HG03280 (cell line): ENCODE results near the gene ZNF592.

Experiments used
- ATAC-seq: cut with Tn5 transposase; IDR thresholded peaks from one replicate; pipeline ENCODE4 v1.9.1; 2021; ENCODE audit warnings: mild to moderate bottlenecking, moderate library complexity; ENCODE audit not compliant: unreplicated experiment

ZNF592 gene

GRCh38 chr15:84824260-84825007, 76.0 kb downstream of the ZNF592 start:
- ATAC-seq, result no peak

DNA sequence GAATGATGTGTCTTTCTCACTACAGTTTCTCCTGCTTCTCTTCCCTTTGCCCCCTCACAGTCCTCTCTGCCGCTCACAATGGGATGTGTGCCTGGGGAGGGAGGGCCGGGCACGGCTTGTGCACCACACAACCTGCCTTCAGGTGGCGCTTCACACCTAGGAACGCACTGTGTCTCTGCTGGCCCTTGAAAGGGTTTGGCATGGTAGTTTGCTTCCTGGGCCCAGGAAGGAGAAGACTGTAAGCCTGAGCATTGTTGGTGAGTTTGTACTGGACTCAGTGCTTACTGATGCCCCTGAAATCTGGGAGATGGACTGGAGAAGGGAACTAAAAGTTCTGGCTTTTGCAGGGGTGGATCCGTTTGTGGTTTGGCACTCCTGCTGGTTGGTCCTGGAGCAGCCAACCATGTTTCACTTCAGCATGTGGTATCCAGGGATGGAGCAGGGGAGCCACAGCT, 78.0 kb downstream of the ZNF592 start:
- ATAC-seq, result no peak

DNA sequence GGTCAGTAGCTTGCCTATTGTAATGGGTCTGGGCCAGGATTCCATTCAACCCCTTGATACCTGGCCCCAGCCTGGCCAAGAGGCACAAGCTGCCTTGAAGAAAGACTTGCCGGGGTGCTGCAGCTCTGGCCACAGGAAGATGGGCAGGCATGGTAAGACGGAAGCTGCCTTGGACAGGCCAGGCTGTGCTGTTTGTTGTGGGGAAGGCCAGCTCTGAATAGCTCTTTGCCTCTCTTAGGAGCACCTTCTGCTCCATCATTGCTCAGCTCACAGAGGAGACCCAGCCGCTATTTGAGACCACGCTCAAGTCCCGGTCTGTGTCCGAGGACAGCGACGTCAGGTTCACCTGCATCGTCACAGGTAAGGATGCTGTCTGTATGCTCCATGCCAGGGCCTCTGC, 78.9 kb downstream of the ZNF592 start:
- no peak for ATAC-seq

DNA sequence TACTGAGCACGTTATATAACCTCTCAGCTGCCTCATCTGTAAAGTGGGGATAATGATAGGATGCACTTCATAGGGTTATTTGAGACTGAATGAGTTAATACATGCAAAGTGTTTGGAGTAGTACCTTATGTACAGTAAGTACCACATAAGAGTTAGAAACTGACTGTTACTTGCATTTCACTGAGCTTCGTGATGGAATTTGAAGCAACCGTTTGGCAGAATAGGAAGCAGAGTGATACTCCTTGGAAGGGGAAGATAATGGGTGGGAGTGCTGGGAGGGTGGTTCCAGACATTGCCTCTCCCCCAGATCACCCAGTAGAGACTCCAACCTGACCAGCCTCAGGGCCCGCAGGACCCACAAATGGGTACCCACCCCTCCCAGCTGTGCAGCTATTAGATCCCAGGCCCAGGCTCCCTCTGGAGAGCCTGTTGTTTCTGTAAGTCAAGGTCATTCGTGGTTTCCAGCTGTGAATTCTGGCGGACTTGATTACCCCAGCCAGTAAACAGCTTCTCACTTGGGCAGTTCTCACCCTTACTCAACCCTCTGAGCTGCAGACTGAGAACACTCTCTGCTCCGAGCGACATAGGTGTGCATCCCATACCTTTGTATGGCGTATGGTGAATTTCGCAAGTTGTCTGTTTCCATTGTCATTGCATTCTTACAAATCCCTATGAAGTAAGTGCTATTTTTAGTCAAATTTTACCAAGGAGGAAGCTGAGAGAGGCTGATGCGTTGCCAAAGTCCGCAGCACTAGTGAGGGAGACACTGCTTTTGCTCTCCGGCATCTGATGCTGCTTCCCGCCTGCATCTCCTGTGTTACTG, 79.9 kb downstream of the ZNF592 start:
- ATAC-seq, result no peak

DNA sequence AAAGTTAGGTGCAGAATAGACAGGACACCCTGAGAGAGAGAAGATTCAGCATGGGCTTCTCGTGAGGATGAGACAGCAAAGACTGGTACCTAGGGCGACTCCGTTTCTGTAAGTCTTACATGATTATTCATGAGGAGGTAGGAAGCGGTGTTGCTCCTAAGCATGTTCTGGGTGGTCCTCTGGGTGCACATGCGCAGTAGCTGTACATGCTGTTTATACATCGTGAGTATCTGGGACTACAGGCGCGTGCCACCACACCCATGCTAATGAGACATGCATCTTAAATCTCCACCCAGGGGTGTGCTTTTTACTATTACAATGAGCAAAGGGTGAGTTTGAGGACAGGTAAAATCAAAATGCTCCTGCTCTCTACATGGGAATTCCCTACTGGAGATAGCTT, 81.0 kb downstream of the ZNF592 start:
- ATAC-seq, result no peak

- ATAC-seq, result no peak
Observed at GRCh38 chr15:84830036-84830435, 81.6 kb downstream of the ZNF592 start.

DNA sequence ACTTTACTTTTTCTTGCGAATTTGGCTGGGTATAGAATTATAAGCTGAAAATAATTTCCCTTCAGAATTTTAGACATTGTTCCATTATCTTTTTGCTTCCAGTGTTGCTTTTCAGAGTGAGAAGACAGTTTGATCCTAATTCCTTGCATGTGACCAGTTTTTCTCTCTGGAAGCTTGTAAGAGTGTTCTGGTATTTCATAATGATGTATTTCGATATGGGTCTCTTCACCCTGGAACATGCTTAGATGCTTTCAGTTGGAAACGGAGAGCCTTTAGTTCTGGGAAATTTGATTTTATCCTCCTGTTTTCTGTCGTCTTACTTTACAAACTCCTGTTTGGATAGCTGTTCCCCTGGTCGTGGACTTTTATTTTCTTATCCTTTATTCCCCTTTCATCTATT, 82.6 kb downstream of the ZNF592 start:
- ATAC-seq, result no peak

GRCh38 chr15:84831613-84832012, 83.2 kb downstream of the ZNF592 start:
- no peak for ATAC-seq

DNA sequence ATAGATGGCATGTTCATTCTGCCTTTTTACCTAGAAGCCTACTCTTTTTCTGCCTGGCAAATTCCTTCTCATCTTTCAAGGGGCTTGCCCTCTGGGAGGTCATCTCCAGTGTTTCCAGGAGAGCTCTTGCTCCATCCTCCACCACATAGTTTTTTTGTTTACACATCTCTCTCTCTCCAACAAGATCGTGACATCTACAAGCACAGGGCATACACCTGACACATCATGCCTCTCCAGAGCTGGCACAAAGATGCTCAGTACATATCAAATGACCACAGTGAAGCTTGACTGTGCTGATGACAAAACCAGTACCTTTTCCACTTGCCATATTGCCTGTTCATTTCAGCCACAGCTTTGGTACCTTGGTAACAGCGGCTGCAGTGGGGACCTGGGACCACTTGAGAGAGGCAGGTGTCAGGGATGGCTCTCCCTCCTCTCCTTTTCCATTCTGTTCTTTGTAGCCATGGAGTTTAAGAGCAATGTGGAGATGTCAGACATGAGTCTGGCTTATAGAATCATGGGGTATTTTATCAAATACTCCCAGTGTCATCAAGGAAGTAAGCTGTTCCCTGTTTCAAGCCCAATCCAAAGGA, 84.2 kb downstream of the ZNF592 start:
- no peak for ATAC-seq

- no peak for ATAC-seq
Observed at GRCh38 chr15:84833447-84834228, 85.2 kb downstream of the ZNF592 start.

DNA sequence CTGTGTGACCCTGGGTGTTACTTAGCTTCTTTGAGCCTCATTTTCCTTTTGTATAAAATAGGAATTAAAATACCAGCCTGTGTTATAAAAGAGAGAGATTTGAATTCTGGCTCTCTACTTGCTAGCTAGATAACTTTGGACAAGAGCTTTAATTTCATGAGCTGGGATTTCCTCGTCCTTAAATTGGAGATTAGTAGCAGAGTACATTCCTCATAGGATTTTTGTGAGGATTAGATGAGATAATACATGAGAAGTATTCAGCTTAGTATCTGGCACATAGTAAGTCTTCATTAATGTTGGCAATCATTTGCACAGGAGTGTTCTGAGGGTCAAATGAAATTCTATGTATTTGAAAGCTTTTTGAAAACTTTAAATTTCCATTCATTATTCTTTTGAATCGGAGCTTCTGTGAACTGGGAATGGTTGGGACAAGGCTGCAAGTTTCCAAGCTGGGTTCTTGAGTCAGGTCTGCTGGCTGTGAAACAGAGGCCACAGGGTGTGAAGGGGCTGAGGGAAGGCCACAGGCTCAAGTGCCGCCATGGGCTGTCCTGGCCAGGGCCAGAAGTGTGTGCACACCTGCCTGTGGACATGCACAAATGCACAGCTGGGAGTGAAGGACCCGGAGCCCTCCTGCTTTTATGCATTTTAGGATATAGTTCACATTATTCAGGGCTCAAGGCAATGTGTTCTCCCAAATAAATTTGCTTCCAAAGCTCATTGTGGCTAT, 86.0 kb downstream of the ZNF592 start:
- ATAC-seq, result no peak

DNA sequence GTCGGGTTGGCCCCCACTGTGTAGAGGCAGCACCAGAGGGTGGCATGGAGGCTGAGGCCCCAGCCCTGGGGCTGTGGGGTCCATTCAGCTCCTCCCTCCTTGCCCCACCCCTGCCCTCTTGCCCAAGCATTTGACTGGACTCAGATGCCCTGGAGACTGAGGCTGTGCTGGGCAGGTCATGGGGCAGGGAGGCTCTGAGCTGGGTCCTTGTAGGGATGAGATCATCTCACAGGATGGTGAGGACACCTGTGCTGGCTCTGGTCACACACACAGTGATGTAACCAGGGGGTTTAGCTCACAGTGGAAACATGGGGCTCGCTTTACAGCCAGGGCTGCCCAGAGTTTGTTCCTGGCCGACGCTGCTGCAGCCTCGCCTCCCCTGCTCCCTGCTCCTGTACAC, 86.6 kb downstream of the ZNF592 start:
- ATAC-seq, result no peak

- ATAC-seq, result no peak
Observed at GRCh38 chr15:84835661-84836337, 87.4 kb downstream of the ZNF592 start.

- ATAC-seq, result no peak
Observed at GRCh38 chr15:84836844-84837243, 88.5 kb downstream of the ZNF592 start.

DNA sequence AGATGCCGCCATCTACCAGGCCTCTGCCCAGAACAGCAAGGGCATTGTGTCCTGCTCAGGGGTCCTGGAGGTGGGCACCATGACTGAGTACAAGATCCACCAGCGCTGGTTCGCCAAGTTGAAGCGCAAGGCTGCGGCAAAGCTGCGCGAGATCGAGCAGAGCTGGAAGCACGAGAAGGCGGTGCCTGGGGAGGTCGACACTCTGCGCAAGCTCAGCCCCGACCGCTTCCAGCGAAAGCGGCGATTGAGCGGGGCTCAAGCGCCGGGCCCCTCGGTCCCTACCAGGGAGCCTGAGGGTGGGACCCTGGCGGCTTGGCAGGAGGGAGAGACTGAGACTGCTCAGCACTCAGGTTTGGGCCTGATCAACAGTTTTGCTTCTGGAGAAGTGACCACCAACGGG, 91.3 kb downstream of the ZNF592 start:
- no peak for ATAC-seq

GRCh38 chr15:84840255-84840654, 91.9 kb downstream of the ZNF592 start:
- ATAC-seq, result no peak

DNA sequence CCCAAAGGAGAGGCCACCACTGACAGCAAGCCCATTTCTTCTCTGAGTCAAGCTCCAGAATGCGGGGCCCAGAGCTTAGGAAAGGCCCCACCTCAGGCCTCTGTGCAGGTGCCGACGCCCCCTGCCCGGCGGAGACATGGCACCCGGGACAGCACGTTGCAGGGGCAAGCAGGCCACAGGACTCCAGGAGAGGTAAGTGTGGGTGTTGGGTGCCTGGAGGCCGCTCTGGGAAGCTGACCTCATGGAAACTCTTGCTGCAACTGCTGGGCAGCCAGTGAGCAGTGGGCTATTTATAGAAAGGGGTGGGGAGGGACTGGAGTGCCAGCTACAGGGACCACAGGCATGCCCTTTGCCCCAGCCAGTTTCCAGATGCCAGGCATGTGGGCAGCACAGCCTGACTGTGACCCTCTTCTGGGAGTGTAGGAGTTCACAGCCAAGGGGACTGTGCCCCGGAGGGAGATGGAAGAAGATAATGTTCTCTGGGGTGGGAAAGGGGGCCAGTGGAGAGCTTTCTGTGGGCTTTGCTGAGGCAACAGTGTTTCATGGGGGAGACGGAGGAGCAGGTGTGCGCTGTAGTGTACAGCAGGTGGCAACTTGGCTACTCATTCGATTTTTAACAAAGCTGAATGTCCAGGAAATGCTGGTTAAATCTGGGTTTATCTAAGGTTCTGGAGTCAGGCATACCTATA, 92.5 kb downstream of the ZNF592 start:
- ATAC-seq, result no peak

GRCh38 chr15:84842781-84843180, 94.4 kb downstream of the ZNF592 start:
- ATAC-seq, result no peak

DNA sequence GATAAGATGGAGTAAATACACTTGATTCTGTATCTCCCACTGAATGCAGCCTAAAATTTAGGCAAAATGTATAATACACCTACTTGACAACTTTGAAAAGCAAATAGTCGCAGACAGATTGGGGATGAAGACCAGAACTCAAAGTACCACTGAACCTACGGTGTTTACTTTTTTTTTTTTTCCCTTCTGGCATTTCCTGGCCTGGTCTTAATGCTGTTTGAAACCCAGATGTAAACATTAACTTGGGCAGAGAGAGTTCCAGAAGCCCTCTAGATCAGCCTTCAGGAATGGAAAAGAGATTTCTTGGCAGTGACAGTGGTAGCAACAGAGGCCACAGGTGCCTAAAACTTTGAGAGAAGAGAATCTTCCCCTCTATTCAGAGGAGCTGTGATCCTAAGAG, 96.6 kb downstream of the ZNF592 start:
- no peak for ATAC-seq
